ENCODE measurements around the gene FBRSL1. TPM values are rescaled to one million over a fixed set of nuclear protein-coding genes. Genes with fewer than 3 reads are reported as not detected.

FBRSL1 gene
- total and polyA plus RNA-seq, 2 of the 8 experiments (the other 6 are each of a cell fraction or from before 2014, with no cell fraction given) = 18.4 to 109 TPM

DNA sequence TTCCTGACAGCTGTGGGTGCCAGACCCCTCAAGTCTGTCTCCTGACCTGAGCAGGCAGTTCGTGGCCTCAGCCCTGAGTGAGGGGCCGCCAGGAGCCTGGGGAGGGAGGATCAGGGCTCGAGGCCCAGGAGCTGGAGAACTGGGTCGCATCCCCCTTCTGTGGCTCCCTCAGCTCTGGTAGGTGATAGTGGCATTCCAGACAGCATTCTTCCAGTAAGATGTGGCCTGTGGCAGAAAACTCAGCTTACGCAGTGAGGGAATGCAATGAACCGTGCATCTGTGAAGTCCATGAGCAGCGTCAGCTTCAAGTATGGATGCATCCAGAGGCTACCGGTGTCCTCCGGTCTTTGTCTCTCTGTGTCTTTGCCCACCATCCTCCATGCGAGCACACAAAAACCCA lies 28.4 kb upstream of the FBRSL1 start:
- Histone ChIP-seq H3K27ac (ENCODE audit: low read depth, low read length) (no peak overlapping the region), H3K18ac (ENCODE audit: extremely low read depth, low read length) (no peak overlapping the region), H4K8ac (ENCODE audit: extremely low read depth, insufficient read depth, low read length) (no peak overlapping the region), H4K5ac (ENCODE audit: insufficient read length, low read depth, low read length) (no peak overlapping the region), H3K36me3 (ENCODE audit: control insufficient read depth in 2 of 4, insufficient read depth in 4 of 4, low read length in 3 of 4) (no peaks in the 10 kb centered on the region), H4K91ac (replicated peaks; ENCODE audit: insufficient read length, low read length) (no peak overlapping the region), H3K23me2 (ENCODE audit: low read depth, low read length) (peaks cover 13% of the 10 kb centered on the region; the same call in 1 of the 2 replicates), H3K4ac (replicated peaks; ENCODE audit: insufficient read length, low read depth, low read length) (no peak overlapping the region), H3K56ac (replicated peaks; ENCODE audit: insufficient read length, low read depth, low read length) (no peak overlapping the region), H3K23ac (ENCODE audit: insufficient read length) (no peak overlapping the region), H2BK12ac (ENCODE audit: low read depth, low read length) (no peak overlapping the region), H3K4me3 (ENCODE audit: extremely low read depth in 1 of 4, insufficient read depth in 2 of 4, low read depth in 3 of 4, low read length in 4 of 4) (no peak overlapping the region), H3K27me3 (replicated peaks in 1 of 4; ENCODE audit: control insufficient read depth in 3 of 4, extremely low read depth in 1 of 4, insufficient read depth in 3 of 4, low read length in 3 of 4) (peaks cover 32 to 60% (median 54%) of the 10 kb centered on the region in 4 experiments), H3K9ac (replicated peaks in 1 of 4; ENCODE audit: extremely low read depth in 1 of 4, low read depth in 3 of 4, low read length in 3 of 4) (no peak overlapping the region), H2AFZ (ENCODE audit: low read length) (no peak overlapping the region), H3K79me1 (ENCODE audit: low read depth, low read length) (no peaks in the 10 kb centered on the region), H2BK120ac (replicated peaks; ENCODE audit: low read depth, low read length) (no peak overlapping the region), H2BK15ac (ENCODE audit: low read length) (no peak overlapping the region), H3K4me2 (ENCODE audit: insufficient read depth in 1 of 2, low read depth in 2 of 2, low read length in 2 of 2) (no peak overlapping the region), H2BK20ac (ENCODE audit: low read length) (no peak overlapping the region), H3K4me1 (replicated peaks in 1 of 4; ENCODE audit: control insufficient read depth in 3 of 4, insufficient read depth in 4 of 4, low read length in 3 of 4) (no peaks in the 10 kb centered on the region), H3K9me3 (ENCODE audit: insufficient read depth in 2 of 2, low read depth in 1 of 2, low read length in 1 of 2) (peaks cover 11 to 28% of the 10 kb centered on the region in 2 experiments; a peak in 3 of 4 replicates), H3K14ac (ENCODE audit: insufficient read length) (no peak overlapping the region), H3K79me2 (ENCODE audit: control insufficient read depth in 1 of 2, insufficient read depth in 2 of 2, low read length in 2 of 2) (no peaks in the 10 kb centered on the region), H2BK5ac (ENCODE audit: low read depth, low read length) (no peak overlapping the region), H2AK5ac (ENCODE audit: low read depth, low read length) (no peak overlapping the region), H4K20me1 (replicated peaks in 1 of 2; ENCODE audit: control insufficient read depth in 1 of 2, insufficient read depth in 2 of 2, low read length in 2 of 2) (peaks cover 0 to 2% of the 10 kb centered on the region in 2 experiments)
- no peak for FAIRE-seq
- no peak for DNase-seq (ENCODE audit: low read depth in 1 of 2, low spot score in 2 of 2)
- POLR2A ChIA-PET (ENCODE audit: partially characterized antibody) = no interaction called here
- WGBS, 2 experiments (ENCODE audit: extremely low coverage in 1 of 2, insufficient coverage in 1 of 2, insufficient read length in 1 of 2, insufficient replicate concordance in 2 of 2, low coverage in 1 of 2, low lambda C conversion rate in 2 of 2, missing lambda C conversion rate in 1 of 2) = 79% methylated on average over 10 of the region's 10 CpGs; no CpG with 5 or more reads in 1 of the 2 experiments
- CTCF ChIA-PET (ENCODE audit: partially characterized antibody) = interaction anchor here (0.7 to 2.3 kb wide), 24 partner anchors 10 to 179 kb away, joined by 3 to 21 read pairs (median 4); no protein-coding TSS in a partner anchor
- no peak for TF ChIP-seq SP1 (IDR thresholded peaks at IDR 0.05; ENCODE audit: low read depth, low read length)
- TF ChIP-seq PHF8 (conservative IDR thresholded peaks at IDR 0.05; ENCODE audit: low read depth, low read length) = no peak
- no peak for TF ChIP-seq HDAC6 (IDR thresholded peaks at IDR 0.05; ENCODE audit: low read depth, low read length)
- no peak for TF ChIP-seq TCF12 (IDR thresholded peaks at IDR 0.05; ENCODE audit: low read depth, low read length)
- TF ChIP-seq ATF2 (IDR thresholded peaks at IDR 0.05; ENCODE audit: low read length) = no peak
